Mesendoderm (in vitro differentiated cells): ENCODE measurements around the gene EHBP1L1.

Source experiments
- DNase-seq: peaks from one replicate; pipeline ENCODE4 v3.0.0; 2013
- H2AK5ac ChIP-seq: 2 replicates; pipeline ENCODE4 v1.6.1; 2013; ENCODE audit warnings: low read length, inconsistent platforms
- H2BK120ac ChIP-seq: 2 replicates; pipeline ENCODE4 v1.6.1; 2013; ENCODE audit warnings: low read depth, mild to moderate bottlenecking, low read length, moderate library complexity, mixed read lengths
- H2BK15ac ChIP-seq: replicated peaks from 2 replicates; pipeline ENCODE4 v1.6.1; 2013; ENCODE audit warnings: low read depth, mild to moderate bottlenecking, moderate library complexity
- H2BK5ac ChIP-seq: 2 replicates; pipeline ENCODE4 v1.6.1; 2013; ENCODE audit warnings: low read length, inconsistent platforms
- H3K18ac ChIP-seq: 2 replicates; pipeline ENCODE4 v1.6.1; 2013; ENCODE audit warnings: mild to moderate bottlenecking, low read length, mixed read lengths
- H3K23ac ChIP-seq: one replicate; pipeline ENCODE4 v1.6.1; 2013; ENCODE audit warnings: low read length
- H3K27ac ChIP-seq: 2 replicates; pipeline ENCODE4 v1.5.1; 2013; ENCODE audit warnings: low read depth, mild to moderate bottlenecking, inconsistent platforms, low read length, moderate library complexity
- H3K27me3 ChIP-seq: 2 replicates; pipeline ENCODE4 v1.6.1; 2013; ENCODE audit warnings: low read length, control low read depth, mild to moderate bottlenecking, inconsistent platforms; ENCODE audit not compliant: insufficient read depth, poor library complexity
- H3K36me3 ChIP-seq: 2 replicates; pipeline ENCODE4 v1.6.1; 2013; ENCODE audit warnings: low read length, inconsistent platforms; ENCODE audit not compliant: control insufficient read depth, insufficient read depth
- H3K4ac ChIP-seq: one replicate; pipeline ENCODE4 v1.6.1; 2013; ENCODE audit warnings: low read depth, mild to moderate bottlenecking, low read length, moderate library complexity
- H3K4me1 ChIP-seq: 2 replicates; pipeline ENCODE4 v1.6.1; 2013; ENCODE audit warnings: low read depth, low read length, inconsistent platforms; ENCODE audit not compliant: control insufficient read depth
- H3K4me2 ChIP-seq: 2 replicates; pipeline ENCODE4 v1.6.1; 2013; ENCODE audit warnings: low read length
- H3K4me3 ChIP-seq: 2 replicates; pipeline ENCODE4 v1.5.1; 2013; ENCODE audit warnings: mild to moderate bottlenecking, low read length
- H3K56ac ChIP-seq: one replicate; pipeline ENCODE4 v1.6.1; 2013; ENCODE audit warnings: low read length
- H3K79me1 ChIP-seq: 2 replicates; pipeline ENCODE4 v1.6.1; 2013; ENCODE audit warnings: low read length, inconsistent platforms
- H3K79me2 ChIP-seq: 2 replicates; pipeline ENCODE4 v1.6.1; 2013; ENCODE audit warnings: mild to moderate bottlenecking, low read length; ENCODE audit not compliant: control insufficient read depth, insufficient read depth
- H3K9ac ChIP-seq: 2 replicates; pipeline ENCODE4 v1.6.1; 2013; ENCODE audit warnings: low read length, inconsistent platforms
- H4K5ac ChIP-seq: one replicate; pipeline ENCODE4 v1.6.1; 2013; ENCODE audit warnings: low read length
- H4K8ac ChIP-seq: one replicate; pipeline ENCODE4 v1.6.1; 2013; ENCODE audit warnings: low read depth, mild to moderate bottlenecking, control low read depth, low read length, moderate library complexity
- WGBS: extraction: QIAGEN DNeasy Blood & Tissue Kit; methylation state at CpG from one replicate; pipeline ENCODE4 v1.1.7; 2013; ENCODE audit warnings: low lambda C conversion rate, missing lambda C conversion rate; ENCODE audit not compliant: insufficient coverage; ENCODE audit errors: extremely low coverage; 5-methylcytosine and 5-hydroxymethylcytosine counted together

Gene EHBP1L1

DNA sequence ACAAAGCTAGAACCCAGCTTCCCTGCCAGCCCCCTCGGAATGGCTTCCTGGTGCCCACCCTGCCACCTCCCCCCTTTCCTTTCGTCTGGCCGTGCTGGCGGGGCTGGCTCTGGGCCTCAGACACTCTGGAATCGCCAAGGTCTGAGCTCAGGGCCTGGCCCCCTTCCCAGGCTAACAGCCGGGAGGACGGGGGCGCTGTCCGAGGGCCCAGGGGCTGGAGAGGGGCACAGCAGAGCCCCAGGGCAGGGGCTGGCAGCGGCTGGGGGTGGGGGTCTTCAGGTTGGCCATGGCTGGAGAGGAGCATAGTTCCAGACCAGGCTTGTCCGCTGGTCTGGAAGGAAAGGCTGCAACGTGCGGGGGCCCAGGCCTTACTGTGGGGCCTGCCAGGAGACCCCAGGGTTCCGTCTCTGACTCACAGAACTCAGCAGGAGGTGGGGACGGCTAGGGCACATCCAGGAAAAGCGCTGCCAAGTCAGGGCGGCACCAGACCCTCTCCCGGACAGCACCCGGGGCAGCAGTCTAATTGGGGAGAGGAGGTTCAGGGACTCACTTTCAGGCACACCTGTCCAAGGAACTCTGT lies 16.8 kb upstream of the EHBP1L1 start:
- H3K27me3 ChIP-seq: no peaks in the 10 kb centered on the region
- DNase-seq: no peak
- no CpG with 5 or more reads among the region's 19 CpGs for WGBS
- H3K4ac ChIP-seq: peak overlapping the region; percentile 60
- peak overlapping the region; percentile 81 for H3K9ac ChIP-seq
- peak overlapping the region; percentile 38 for H3K27ac ChIP-seq
- no peak overlapping the region for H2BK120ac ChIP-seq
- no peak overlapping the region for H2BK15ac ChIP-seq
- H3K23ac ChIP-seq: no peak overlapping the region
- peaks cover 9% of the 10 kb centered on the region for H3K4me1 ChIP-seq
- peak overlapping the region; percentile 87 for H4K5ac ChIP-seq
- H3K4me3 ChIP-seq: no peak overlapping the region
- H3K79me2 ChIP-seq: no peaks in the 10 kb centered on the region
- peak overlapping the region; percentile 89 for H3K18ac ChIP-seq
- H3K4me2 ChIP-seq: peak overlapping the region; percentile 50
- H3K56ac ChIP-seq: peak overlapping the region; percentile 94
- no peaks in the 10 kb centered on the region for H3K79me1 ChIP-seq
- H2AK5ac ChIP-seq: peak overlapping the region; percentile 49
- H2BK5ac ChIP-seq: no peak overlapping the region
- H3K36me3 ChIP-seq: no peaks in the 10 kb centered on the region
- H4K8ac ChIP-seq: no peak overlapping the region

GRCh38 chr11:65559535-65559934 lies 16.3 kb upstream of the EHBP1L1 start:
- no peak overlapping the region for H4K8ac ChIP-seq
- H3K4ac ChIP-seq: no peak overlapping the region
- no peaks in the 10 kb centered on the region for H3K79me2 ChIP-seq
- no peak overlapping the region for H3K9ac ChIP-seq
- no peak overlapping the region for H2BK5ac ChIP-seq
- H3K4me2 ChIP-seq: no peak overlapping the region
- H3K4me3 ChIP-seq: no peak overlapping the region
- H3K23ac ChIP-seq: no peak overlapping the region
- no peak overlapping the region for H2BK15ac ChIP-seq
- H4K5ac ChIP-seq: no peak overlapping the region
- H3K27ac ChIP-seq: no peak overlapping the region
- no CpG with 5 or more reads among the region's 5 CpGs for WGBS
- no peaks in the 10 kb centered on the region for H3K36me3 ChIP-seq
- H3K4me1 ChIP-seq: peaks cover 9% of the 10 kb centered on the region
- no peak overlapping the region for H2AK5ac ChIP-seq
- H3K27me3 ChIP-seq: no peaks in the 10 kb centered on the region
- H3K18ac ChIP-seq: no peak overlapping the region
- H3K79me1 ChIP-seq: no peaks in the 10 kb centered on the region
- H2BK120ac ChIP-seq: no peak overlapping the region
- no peak for DNase-seq
- H3K56ac ChIP-seq: no peak overlapping the region

GRCh38 chr11:65559951-65560537 lies 15.8 kb upstream of the EHBP1L1 start:
- DNase-seq: peak; percentile 82

GRCh38 chr11:65560555-65561418 lies 15.1 kb upstream of the EHBP1L1 start:
- no peaks in the 10 kb centered on the region for H3K79me1 ChIP-seq
- peak overlapping the region; percentile 35 for H3K9ac ChIP-seq
- no peak overlapping the region for H3K4me3 ChIP-seq
- no peak overlapping the region for H3K4ac ChIP-seq
- peaks cover 9% of the 10 kb centered on the region for H3K4me1 ChIP-seq
- no peak overlapping the region for H3K23ac ChIP-seq
- WGBS: no CpG with 5 or more reads among the region's 15 CpGs
- H2BK120ac ChIP-seq: no peak overlapping the region
- no peak overlapping the region for H3K27ac ChIP-seq
- peak; percentile 63 for DNase-seq
- H3K36me3 ChIP-seq: no peaks in the 10 kb centered on the region
- no peak overlapping the region for H3K4me2 ChIP-seq
- H3K27me3 ChIP-seq: no peaks in the 10 kb centered on the region
- H4K5ac ChIP-seq: no peak overlapping the region
- peak overlapping the region; percentile 46 for H3K56ac ChIP-seq
- H2BK5ac ChIP-seq: no peak overlapping the region
- H2AK5ac ChIP-seq: no peak overlapping the region
- no peak overlapping the region for H3K18ac ChIP-seq
- H2BK15ac ChIP-seq: no peak overlapping the region
- H4K8ac ChIP-seq: no peak overlapping the region
- no peaks in the 10 kb centered on the region for H3K79me2 ChIP-seq

More at GRCh38 chr11:65559951-65560537, 15.8 kb upstream of the EHBP1L1 start:
- no peak overlapping the region for H4K5ac ChIP-seq
- H2BK120ac ChIP-seq: no peak overlapping the region
- peaks cover 9% of the 10 kb centered on the region for H3K4me1 ChIP-seq
- no peak overlapping the region for H3K4me3 ChIP-seq
- H3K56ac ChIP-seq: peak overlapping the region; percentile 46
- H2BK15ac ChIP-seq: no peak overlapping the region
- no peak overlapping the region for H2AK5ac ChIP-seq
- no peak overlapping the region for H3K18ac ChIP-seq
- H3K36me3 ChIP-seq: no peaks in the 10 kb centered on the region
- no peak overlapping the region for H3K27ac ChIP-seq
- no peak overlapping the region for H3K23ac ChIP-seq
- no CpG with 5 or more reads among the region's 5 CpGs for WGBS
- no peak overlapping the region for H3K4me2 ChIP-seq
- H4K8ac ChIP-seq: no peak overlapping the region
- H3K79me2 ChIP-seq: no peaks in the 10 kb centered on the region
- H3K9ac ChIP-seq: peak overlapping the region; percentile 35
- H3K79me1 ChIP-seq: no peaks in the 10 kb centered on the region
- no peak overlapping the region for H3K4ac ChIP-seq
- H2BK5ac ChIP-seq: no peak overlapping the region
- no peaks in the 10 kb centered on the region for H3K27me3 ChIP-seq

DNA sequence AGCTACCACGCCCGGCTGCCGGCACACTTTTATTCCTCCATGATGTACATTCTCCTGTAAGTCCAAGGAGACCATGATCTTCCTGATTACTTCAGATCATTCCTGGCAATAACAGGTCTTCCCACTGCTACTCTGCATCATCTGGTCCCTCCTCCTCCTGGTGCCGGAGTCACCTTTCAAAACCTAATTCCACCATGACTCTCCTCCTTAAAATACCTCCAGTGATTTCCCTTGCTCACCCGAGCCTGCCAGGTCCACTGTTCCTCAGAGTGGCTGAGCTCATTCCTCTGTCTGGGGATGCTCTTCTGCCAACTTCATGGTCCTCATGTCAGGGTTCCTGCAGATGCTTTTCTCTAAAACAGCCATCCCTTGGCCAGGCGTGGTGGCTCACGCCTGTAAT lies 13.8 kb upstream of the EHBP1L1 start:
- no peak overlapping the region for H4K5ac ChIP-seq
- no peaks in the 10 kb centered on the region for H3K36me3 ChIP-seq
- H3K23ac ChIP-seq: no peak overlapping the region
- H3K18ac ChIP-seq: no peak overlapping the region
- H2AK5ac ChIP-seq: no peak overlapping the region
- no peak overlapping the region for H3K4me3 ChIP-seq
- H3K4me1 ChIP-seq: peaks cover 9% of the 10 kb centered on the region
- no peak overlapping the region for H4K8ac ChIP-seq
- H3K56ac ChIP-seq: no peak overlapping the region
- DNase-seq: no peak
- H3K79me2 ChIP-seq: no peaks in the 10 kb centered on the region
- H3K27ac ChIP-seq: no peak overlapping the region
- no peak overlapping the region for H3K9ac ChIP-seq
- no peak overlapping the region for H3K4me2 ChIP-seq
- H2BK120ac ChIP-seq: no peak overlapping the region
- no peaks in the 10 kb centered on the region for H3K27me3 ChIP-seq
- H2BK15ac ChIP-seq: no peak overlapping the region
- no peak overlapping the region for H3K4ac ChIP-seq
- whole genome bisulfite sequencing: no CpG with 5 or more reads among the region's 7 CpGs
- H3K79me1 ChIP-seq: no peaks in the 10 kb centered on the region
- no peak overlapping the region for H2BK5ac ChIP-seq
